ENCODE results near the gene FOS.

DNA sequence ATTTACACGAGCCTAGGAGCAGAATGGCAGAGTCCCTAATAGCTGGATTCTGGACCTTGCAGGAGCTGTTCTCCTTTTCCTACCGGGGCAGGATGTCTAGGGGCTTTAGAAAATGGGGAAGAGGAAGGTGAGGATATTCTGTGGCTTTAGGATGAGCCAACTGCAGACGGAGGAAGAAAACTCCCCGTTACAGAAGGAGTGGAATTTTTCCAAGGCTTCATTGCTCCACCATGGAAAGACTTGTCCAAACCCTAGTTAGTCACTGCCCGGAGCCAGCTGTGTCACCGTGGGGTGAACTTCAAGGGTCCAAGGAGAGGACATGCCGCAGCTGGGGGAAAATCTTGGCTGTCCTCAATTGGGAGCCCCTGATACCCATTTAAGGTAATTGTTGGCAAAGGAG, 41.6 kb downstream of the FOS start:
- no peak for TF ChIP-seq SRSF1 (optimal IDR thresholded peaks at IDR 0.05; ENCODE audit: low read depth, low read length)
- TF ChIP-seq, protein P1, sequence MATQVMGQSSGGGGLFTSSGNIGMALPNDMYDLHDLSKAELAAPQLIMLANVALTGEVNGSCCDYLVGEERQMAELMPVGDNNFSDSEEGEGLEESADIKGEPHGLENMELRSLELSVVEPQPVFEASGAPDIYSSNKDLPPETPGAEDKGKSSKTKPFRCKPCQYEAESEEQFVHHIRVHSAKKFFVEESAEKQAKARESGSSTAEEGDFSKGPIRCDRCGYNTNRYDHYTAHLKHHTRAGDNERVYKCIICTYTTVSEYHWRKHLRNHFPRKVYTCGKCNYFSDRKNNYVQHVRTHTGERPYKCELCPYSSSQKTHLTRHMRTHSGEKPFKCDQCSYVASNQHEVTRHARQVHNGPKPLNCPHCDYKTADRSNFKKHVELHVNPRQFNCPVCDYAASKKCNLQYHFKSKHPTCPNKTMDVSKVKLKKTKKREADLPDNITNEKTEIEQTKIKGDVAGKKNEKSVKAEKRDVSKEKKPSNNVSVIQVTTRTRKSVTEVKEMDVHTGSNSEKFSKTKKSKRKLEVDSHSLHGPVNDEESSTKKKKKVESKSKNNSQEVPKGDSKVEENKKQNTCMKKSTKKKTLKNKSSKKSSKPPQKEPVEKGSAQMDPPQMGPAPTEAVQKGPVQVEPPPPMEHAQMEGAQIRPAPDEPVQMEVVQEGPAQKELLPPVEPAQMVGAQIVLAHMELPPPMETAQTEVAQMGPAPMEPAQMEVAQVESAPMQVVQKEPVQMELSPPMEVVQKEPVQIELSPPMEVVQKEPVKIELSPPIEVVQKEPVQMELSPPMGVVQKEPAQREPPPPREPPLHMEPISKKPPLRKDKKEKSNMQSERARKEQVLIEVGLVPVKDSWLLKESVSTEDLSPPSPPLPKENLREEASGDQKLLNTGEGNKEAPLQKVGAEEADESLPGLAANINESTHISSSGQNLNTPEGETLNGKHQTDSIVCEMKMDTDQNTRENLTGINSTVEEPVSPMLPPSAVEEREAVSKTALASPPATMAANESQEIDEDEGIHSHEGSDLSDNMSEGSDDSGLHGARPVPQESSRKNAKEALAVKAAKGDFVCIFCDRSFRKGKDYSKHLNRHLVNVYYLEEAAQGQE (IDR thresholded peaks at IDR 0.05; ENCODE audit: borderline replicate concordance in 1 of 2, low read depth in 1 of 2, low read length in 2 of 2): no peak
- TF ChIP-seq NFYB (CRISPR knock-in tag; IDR thresholded peaks at IDR 0.05): no peak
- no peak for TF ChIP-seq ASH2L (IDR thresholded peaks at IDR 0.05; ENCODE audit: insufficient read length, low read depth, low read length)
- TF ChIP-seq ZBTB7B (CRISPR knock-in tag; IDR thresholded peaks at IDR 0.05): no peak
